Breast epithelium (tissue), 3 donors: Measurements from ENCODE around the gene ZNF677.

Source experiments
- POLR2A ChIP-seq: fragments of 450-650 bp; IDR thresholded peaks from one replicate; pipeline ENCODE4 v1.6.1; 2016; ENCODE audit warnings: antibody characterized with exemption, mild to moderate bottlenecking, moderate library complexity
- POLR2AphosphoS5 ChIP-seq, 3 donors: sonication (generic); formaldehyde crosslinking; IDR thresholded peaks; one replicate each; pipeline ENCODE4 v1.6.1; 2017; ENCODE audit warnings: antibody characterized with exemption in 3 of 3
- TF ChIP-seq, protein P1 (sequence below), 3 donors: fragments of 450-650 bp; IDR thresholded peaks; one replicate each; pipeline ENCODE4 v1.5.1; 2016 to 2017; ENCODE audit warnings: antibody characterized with exemption in 3 of 3, mild to moderate bottlenecking in 3 of 3, moderate library complexity in 3 of 3

DNA sequence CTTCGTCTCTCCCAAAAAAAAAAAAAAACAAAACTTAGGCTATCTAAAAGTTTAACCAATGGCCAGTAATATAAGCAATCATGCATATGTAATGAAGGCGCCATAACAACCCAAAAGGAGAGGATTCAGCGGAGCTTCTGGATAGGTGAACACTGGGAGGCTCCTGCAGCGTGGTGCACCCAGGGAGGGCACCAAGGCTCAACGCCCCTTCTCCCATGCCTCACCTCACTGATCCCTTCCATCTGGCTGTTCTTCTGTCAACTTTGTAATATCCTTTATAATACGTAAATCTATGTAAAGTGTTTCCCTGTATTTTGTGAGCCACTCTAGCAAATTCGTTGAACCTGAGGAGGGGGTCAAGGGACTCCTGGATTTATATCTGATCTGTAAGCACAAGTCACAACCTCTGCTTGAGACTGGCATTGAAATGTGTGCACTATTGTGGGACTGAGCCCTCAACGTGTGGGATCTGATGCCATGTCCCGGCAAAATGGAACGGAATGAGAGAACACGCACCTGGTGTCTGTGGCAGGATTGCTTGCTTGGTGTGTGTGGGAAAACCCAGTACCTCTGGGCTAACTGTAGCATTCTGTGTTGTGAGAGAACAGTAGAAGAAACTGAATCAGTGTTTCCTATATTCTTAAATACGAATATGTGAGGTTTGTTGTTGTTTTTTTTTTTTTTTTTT, 61.0 kb downstream of the ZNF677 start:
- TF ChIP-seq, protein P1, sequence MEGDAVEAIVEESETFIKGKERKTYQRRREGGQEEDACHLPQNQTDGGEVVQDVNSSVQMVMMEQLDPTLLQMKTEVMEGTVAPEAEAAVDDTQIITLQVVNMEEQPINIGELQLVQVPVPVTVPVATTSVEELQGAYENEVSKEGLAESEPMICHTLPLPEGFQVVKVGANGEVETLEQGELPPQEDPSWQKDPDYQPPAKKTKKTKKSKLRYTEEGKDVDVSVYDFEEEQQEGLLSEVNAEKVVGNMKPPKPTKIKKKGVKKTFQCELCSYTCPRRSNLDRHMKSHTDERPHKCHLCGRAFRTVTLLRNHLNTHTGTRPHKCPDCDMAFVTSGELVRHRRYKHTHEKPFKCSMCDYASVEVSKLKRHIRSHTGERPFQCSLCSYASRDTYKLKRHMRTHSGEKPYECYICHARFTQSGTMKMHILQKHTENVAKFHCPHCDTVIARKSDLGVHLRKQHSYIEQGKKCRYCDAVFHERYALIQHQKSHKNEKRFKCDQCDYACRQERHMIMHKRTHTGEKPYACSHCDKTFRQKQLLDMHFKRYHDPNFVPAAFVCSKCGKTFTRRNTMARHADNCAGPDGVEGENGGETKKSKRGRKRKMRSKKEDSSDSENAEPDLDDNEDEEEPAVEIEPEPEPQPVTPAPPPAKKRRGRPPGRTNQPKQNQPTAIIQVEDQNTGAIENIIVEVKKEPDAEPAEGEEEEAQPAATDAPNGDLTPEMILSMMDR (IDR thresholded peaks at IDR 0.05), result no peak
- TF ChIP-seq POLR2AphosphoS5 (IDR thresholded peaks at IDR 0.05), result no peak
- TF ChIP-seq POLR2A, result no peak
